Measurements from ENCODE around the gene STAT3. TPM values are rescaled to one million over a fixed set of nuclear protein-coding genes. Genes with fewer than 3 reads are reported as not detected.

Gene STAT3
- total RNA-seq, 4 donors from 2014 or later = 88.4 to 203 (median 130) TPM

DNA sequence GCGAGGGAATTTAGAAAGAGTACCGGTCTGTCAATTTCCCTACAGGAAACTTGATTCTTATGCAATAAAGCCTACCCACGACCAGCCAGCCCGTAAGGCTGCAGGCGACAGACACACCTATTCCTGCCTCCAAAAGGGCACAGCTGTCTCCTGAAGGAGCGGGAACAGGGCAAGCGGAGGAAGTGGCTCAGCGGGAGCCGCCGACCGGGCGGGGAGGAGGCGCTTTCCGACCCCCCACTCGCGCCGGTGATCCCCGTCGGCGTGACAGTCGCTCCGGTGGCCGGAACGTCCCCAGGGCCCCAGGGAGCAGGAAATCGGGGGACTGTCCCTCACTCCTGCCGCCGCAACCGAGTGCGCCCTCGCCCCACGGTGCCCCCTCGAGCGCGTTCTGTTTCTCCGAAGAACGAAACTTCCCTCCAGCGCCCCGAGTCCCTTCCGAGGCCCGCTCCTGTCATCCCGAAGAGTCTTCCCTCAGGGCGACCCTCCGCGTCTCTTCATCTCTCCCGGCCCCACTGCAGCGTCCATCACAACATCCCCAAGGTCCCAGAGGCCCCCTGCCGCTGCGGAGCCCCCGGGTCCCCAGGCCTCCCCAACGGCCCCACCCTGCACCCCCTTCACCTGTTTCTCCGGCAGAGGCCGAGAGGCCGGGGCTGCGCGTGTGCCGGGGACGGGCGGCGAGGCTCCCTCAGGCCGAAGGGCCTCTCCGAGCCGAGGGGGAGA, 421 bp downstream of the STAT3 start:
- Histone ChIP-seq H3K27ac (peak overlapping the region; percentile 98 to 99 (median 99)), H3K9me3 (no peaks in the 10 kb centered on the region), H3K4me3 (peak overlapping the region; percentile 93 to 98 (median 96)), H3K36me3 (no peaks in the 10 kb centered on the region), H3K4me1 (peaks cover 21 to 39% of the 10 kb centered on the region in 2 donors), H3K27me3 (no peaks in the 10 kb centered on the region)
- in situ Hi-C loops (cut with MboI; ENCODE audit: low sequenced_read_pairs in 4 of 4) (no loop called here), intact Hi-C loops (cut with DNase I; ENCODE audit: low total_unique reads) (loop anchor here (1.0 kb wide), 3 partner anchors 18 to 70 kb away; partner anchors contain the start of genes ATP6V0A1 and CAVIN1)
- ATAC-seq (peak; percentile 45 to 60), DNase-seq (peak; percentile 49 to 70)
- TF ChIP-seq POLR2A (IDR thresholded peaks at IDR 0.05) = no peak
- TF ChIP-seq, protein P1, sequence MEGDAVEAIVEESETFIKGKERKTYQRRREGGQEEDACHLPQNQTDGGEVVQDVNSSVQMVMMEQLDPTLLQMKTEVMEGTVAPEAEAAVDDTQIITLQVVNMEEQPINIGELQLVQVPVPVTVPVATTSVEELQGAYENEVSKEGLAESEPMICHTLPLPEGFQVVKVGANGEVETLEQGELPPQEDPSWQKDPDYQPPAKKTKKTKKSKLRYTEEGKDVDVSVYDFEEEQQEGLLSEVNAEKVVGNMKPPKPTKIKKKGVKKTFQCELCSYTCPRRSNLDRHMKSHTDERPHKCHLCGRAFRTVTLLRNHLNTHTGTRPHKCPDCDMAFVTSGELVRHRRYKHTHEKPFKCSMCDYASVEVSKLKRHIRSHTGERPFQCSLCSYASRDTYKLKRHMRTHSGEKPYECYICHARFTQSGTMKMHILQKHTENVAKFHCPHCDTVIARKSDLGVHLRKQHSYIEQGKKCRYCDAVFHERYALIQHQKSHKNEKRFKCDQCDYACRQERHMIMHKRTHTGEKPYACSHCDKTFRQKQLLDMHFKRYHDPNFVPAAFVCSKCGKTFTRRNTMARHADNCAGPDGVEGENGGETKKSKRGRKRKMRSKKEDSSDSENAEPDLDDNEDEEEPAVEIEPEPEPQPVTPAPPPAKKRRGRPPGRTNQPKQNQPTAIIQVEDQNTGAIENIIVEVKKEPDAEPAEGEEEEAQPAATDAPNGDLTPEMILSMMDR (IDR thresholded peaks at IDR 0.05 in 4 of 5, conservative IDR thresholded peaks at IDR 0.05 in 1 of 5) = no peak

DNA sequence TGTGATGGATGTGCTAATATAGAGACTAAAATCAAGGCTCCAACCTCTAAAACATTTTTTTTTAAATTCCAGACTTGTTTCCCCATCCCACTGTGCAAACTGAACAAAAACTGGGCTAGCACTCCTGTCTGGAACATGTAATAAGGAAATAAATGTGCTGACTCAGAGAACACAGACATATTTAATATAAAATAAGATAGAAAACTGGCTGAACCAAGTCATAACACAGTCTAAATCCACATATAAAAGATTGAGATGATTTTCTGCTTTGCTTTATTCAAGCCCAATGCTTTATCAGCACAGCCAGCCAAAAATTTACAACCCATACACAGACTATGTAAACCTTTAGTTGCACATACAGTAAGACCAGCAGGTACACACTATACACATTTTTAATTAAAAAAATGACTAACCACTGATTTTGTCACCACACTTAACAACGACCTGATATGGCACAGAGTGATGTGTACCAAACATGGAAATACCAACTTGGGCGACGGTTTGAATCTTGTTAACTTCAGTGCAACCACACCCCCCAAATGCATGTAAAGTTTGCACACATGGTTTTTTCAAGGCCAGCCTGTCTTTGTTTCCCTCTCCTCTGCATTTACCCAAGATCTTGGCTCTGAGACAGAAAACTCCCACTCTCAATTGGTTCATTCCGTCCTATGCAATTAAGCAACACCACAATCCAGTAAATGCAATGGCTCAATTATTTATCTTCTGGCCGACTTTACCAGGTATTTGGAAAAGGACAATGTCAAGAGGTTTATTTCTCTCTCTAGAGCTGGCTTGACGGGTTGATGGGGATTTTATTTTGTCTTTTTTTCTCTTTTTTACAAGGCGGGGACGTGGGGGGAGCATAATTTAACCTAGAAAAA, 1.2 kb downstream of the STAT3 start:
- no peak for TF ChIP-seq POLR2A (IDR thresholded peaks at IDR 0.05)
- TF ChIP-seq, protein P1 (IDR thresholded peaks at IDR 0.05 in 4 of 5, conservative IDR thresholded peaks at IDR 0.05 in 1 of 5) = no peak
- ATAC-seq (no peak), DNase-seq (no peak)
- Histone ChIP-seq H3K4me3 (peak overlapping the region; percentile 93 to 98 (median 96)), H3K36me3 (no peaks in the 10 kb centered on the region), H3K27ac (peak overlapping the region; percentile 98 to 99 (median 99)), H3K4me1 (peaks cover 29 to 47% of the 10 kb centered on the region in 2 donors), H3K27me3 (no peaks in the 10 kb centered on the region), H3K9me3 (no peaks in the 10 kb centered on the region)
- intact Hi-C loops (cut with DNase I; ENCODE audit: low total_unique reads) (no loop called here), in situ Hi-C loops (cut with MboI; ENCODE audit: low sequenced_read_pairs in 4 of 4) (no loop called here)

DNA sequence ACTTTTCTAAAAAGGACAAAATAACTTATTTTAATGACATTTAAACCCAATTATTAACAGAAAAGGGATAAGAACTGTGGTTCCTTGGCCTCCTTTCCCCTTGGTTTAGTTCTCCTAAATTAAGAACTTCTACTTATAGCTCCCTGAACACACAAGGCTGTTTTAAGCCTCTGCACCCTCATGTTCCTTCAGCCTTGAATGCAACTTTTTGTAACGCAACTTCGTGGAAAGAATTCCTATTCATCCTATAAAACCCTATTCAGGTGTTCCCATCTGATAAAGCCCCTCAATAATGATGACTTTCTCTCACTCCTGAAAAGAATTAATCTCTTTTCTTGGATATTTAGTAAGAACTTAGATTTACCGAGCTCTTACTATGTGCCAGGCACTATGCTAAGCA, 6.3 kb downstream of the STAT3 start:
- H3K36me3 ChIP-seq = no peaks in the 10 kb centered on the region
- no peaks in the 10 kb centered on the region for H3K9me3 ChIP-seq
- DNase-seq (no peak), ATAC-seq (peak; percentile 84 to 93)
- no peak overlapping the region for H3K4me3 ChIP-seq
- TF ChIP-seq, protein P1 (IDR thresholded peaks at IDR 0.05 in 4 of 5, conservative IDR thresholded peaks at IDR 0.05 in 1 of 5) = no peak
- TF ChIP-seq POLR2A (IDR thresholded peaks at IDR 0.05) = no peak
- H3K27ac ChIP-seq = peak overlapping the region; percentile 77 to 99 (median 82)
- peaks cover 59 to 86% of the 10 kb centered on the region in 2 donors for H3K4me1 ChIP-seq
- no peaks in the 10 kb centered on the region for H3K27me3 ChIP-seq
- in situ Hi-C loops (cut with MboI; ENCODE audit: low sequenced_read_pairs in 4 of 4) (no loop called here), intact Hi-C loops (cut with DNase I; ENCODE audit: low total_unique reads) (no loop called here)

DNA sequence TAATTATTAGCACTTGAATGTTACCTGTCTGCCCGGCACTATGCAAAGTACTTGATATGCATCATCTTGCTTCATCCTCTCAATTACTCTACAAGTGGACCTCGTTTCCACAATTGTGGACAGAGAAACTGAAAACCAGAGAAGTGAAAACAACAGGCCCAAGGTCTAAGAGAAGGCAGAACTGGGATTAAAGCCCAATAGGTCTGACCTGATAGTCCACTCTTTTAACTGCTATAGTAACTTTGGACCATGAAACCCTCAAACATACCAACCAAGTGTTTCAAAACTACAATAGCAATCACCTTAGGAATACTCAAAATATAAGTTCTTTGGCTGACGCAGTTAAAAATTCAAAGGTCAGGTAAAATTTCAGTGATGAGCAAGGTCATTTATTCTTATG, 7.3 kb downstream of the STAT3 start:
- Histone ChIP-seq H3K36me3 (no peaks in the 10 kb centered on the region), H3K27ac (peak overlapping the region; percentile 77 to 99 (median 82)), H3K27me3 (no peaks in the 10 kb centered on the region), H3K4me3 (no peak overlapping the region), H3K9me3 (no peaks in the 10 kb centered on the region), H3K4me1 (peaks cover 51 to 81% of the 10 kb centered on the region in 2 donors)
- intact Hi-C loops (cut with DNase I; ENCODE audit: low total_unique reads) (no loop called here), in situ Hi-C loops (cut with MboI; ENCODE audit: low sequenced_read_pairs in 4 of 4) (no loop called here)
- ATAC-seq (no peak), DNase-seq (no peak)
- TF ChIP-seq POLR2A (IDR thresholded peaks at IDR 0.05) = no peak
- TF ChIP-seq, protein P1 (IDR thresholded peaks at IDR 0.05 in 4 of 5, conservative IDR thresholded peaks at IDR 0.05 in 1 of 5) = no peak
